ENCODE data around the gene TMEM140.
"Not testable (repeated sequence)": the region's sequence is repeated elsewhere in the genome, so short reads cannot be mapped to it uniquely, and the experiment has no call there.

TMEM140 gene

GRCh38 chr7:135159359-135160085 is 11.7 kb downstream of the TMEM140 start:
- FAIRE-seq = no peak

- no peak for FAIRE-seq
Measured at GRCh38 chr7:135160098-135160857, 12.4 kb downstream of the TMEM140 start.

GRCh38 chr7:135160858-135161653 is 13.2 kb downstream of the TMEM140 start:
- no peak for FAIRE-seq

GRCh38 chr7:135161669-135162068 is 13.8 kb downstream of the TMEM140 start:
- FAIRE-seq = no peak

GRCh38 chr7:135162382-135163001 is 14.6 kb downstream of the TMEM140 start:
- no peak for FAIRE-seq

GRCh38 chr7:135164357-135165061 is 16.6 kb downstream of the TMEM140 start:
- FAIRE-seq = no peak

- no peak for FAIRE-seq
Measured at GRCh38 chr7:135165862-135166261, 18.0 kb downstream of the TMEM140 start.

- FAIRE-seq = no peak
Measured at GRCh38 chr7:135166338-135166990, 18.6 kb downstream of the TMEM140 start.

GRCh38 chr7:135167365-135167917 is 19.6 kb downstream of the TMEM140 start:
- FAIRE-seq = no peak

- FAIRE-seq = no peak
Measured at GRCh38 chr7:135168001-135168400, 20.1 kb downstream of the TMEM140 start.

- FAIRE-seq = no peak
Measured at GRCh38 chr7:135168489-135169140, 20.7 kb downstream of the TMEM140 start.

- FAIRE-seq = no peak
Measured at GRCh38 chr7:135169141-135169963, 21.5 kb downstream of the TMEM140 start.

- no peak for FAIRE-seq
Measured at GRCh38 chr7:135169964-135170273, 22.0 kb downstream of the TMEM140 start.

- FAIRE-seq = no peak
Measured at GRCh38 chr7:135170274-135170997, 22.6 kb downstream of the TMEM140 start, which contains the start of gene CYREN. Gene CYREN (minus strand): TSS chr7:135170707. CDS start chr7:135168922, 1,785 bp downstream.

GRCh38 chr7:135170998-135171481 is 23.2 kb downstream of the TMEM140 start:
- FAIRE-seq = not testable (repeated sequence)

- FAIRE-seq = not testable (repeated sequence)
Measured at GRCh38 chr7:135171581-135172291, 23.9 kb downstream of the TMEM140 start.

GRCh38 chr7:135173916-135174315 is 26.0 kb downstream of the TMEM140 start:
- not testable (repeated sequence) for FAIRE-seq

- FAIRE-seq = no peak
Measured at GRCh38 chr7:135174941-135175340, 27.1 kb downstream of the TMEM140 start.

All from colon (tissue), 2 donors.